GM10248 (cell line): ENCODE results near the gene CFDP1.
"Not testable (repeated sequence)": the region's sequence is repeated elsewhere in the genome, so short reads cannot be mapped to it uniquely, and the experiment has no call there.

ENCODE experiments used
- CTCF ChIA-PET: fragments of 300-600 bp; sonication (Branson Sonifier 250); formaldehyde crosslinking; extraction: SDS; loops from one replicate; lab custom pipeline; 2021; ENCODE audit warnings: antibody characterized with exemption; lab: Yijun Ruan, JAX
- POLR2A ChIA-PET: fragments of 350-650 bp; sonication (Branson Sonifier 250); formaldehyde crosslinking; extraction: SDS; loops from one replicate; lab custom pipeline; 2020; ENCODE audit warnings: antibody characterized with exemption; lab: Yijun Ruan, JAX
- DNase-seq: peaks from one replicate; pipeline ENCODE4 v3.0.0; 2012; ENCODE audit errors: extremely low spot score
- TF ChIP-seq, protein P1 (sequence below): IDR thresholded peaks from 2 replicates; pipeline ENCODE4 v1.5.1; 2012; ENCODE audit warnings: mild to moderate bottlenecking, low read depth; ENCODE audit errors: extremely low read depth, missing control alignments, control extremely low read depth

The CFDP1 gene

DNA sequence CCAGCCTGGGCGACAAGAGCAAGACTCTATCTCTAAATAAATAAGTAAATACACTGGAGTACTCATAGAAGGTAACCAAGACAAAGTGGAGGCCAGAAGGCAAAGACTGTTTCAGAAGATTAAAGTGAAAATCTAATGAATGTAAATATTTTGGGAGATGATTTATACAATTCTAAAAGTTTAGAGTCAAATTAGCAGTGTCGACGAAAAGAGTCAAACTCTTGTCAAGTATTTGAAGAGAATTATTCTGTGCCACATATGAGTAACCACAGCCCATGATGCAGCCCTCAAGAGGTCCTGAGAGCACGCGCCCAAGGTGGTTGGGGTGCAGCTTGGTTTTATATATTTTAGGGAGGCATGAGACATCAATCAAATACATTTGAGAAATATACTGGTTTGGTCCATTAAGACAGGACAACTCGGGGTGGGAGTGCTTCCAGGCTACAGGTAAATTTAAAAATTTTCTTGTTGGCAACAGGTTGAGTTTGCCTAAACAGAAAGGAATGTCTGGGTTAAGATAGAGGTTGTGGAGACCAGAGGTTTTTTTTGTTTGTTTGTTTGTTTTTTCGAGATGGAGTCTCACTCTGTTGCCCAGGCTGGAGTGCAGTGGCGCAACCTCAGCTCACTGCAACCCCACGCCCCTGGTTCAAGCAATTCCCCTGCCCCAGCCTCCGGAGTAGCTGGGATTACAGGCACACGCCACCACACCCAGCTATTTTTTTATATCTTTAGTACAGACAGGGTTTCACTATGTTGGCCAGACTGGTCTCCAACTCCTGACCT, 3.5 kb downstream of the CFDP1 start:
- no peak for DNase-seq
- ChIA-PET POLR2A (no interaction called here), CTCF (no interaction called here)
- TF ChIP-seq, protein P1, sequence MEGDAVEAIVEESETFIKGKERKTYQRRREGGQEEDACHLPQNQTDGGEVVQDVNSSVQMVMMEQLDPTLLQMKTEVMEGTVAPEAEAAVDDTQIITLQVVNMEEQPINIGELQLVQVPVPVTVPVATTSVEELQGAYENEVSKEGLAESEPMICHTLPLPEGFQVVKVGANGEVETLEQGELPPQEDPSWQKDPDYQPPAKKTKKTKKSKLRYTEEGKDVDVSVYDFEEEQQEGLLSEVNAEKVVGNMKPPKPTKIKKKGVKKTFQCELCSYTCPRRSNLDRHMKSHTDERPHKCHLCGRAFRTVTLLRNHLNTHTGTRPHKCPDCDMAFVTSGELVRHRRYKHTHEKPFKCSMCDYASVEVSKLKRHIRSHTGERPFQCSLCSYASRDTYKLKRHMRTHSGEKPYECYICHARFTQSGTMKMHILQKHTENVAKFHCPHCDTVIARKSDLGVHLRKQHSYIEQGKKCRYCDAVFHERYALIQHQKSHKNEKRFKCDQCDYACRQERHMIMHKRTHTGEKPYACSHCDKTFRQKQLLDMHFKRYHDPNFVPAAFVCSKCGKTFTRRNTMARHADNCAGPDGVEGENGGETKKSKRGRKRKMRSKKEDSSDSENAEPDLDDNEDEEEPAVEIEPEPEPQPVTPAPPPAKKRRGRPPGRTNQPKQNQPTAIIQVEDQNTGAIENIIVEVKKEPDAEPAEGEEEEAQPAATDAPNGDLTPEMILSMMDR = no peak

- POLR2A ChIA-PET, DNase-seq, CTCF ChIA-PET: not testable (repeated sequence)
Observed at GRCh38 chr16:75426524-75426923, 6.8 kb downstream of the CFDP1 start.

- DNase-seq = not testable (repeated sequence)
- CTCF ChIA-PET = interaction anchor here (1.1 kb wide), 1 partner anchor 225 kb away, joined by 3 read pairs; no protein-coding TSS in a partner anchor
Observed at GRCh38 chr16:75424105-75424762, 9.1 kb downstream of the CFDP1 start.

GRCh38 chr16:75423723-75424104, 9.6 kb downstream of the CFDP1 start:
- TF ChIP-seq, protein P1 = no peak
- ChIA-PET POLR2A (no interaction called here), CTCF (interaction anchor here (1.1 kb wide), 1 partner anchor 224 kb away, joined by 3 read pairs; no protein-coding TSS in a partner anchor)

More at GRCh38 chr16:75424105-75424762, 9.1 kb downstream of the CFDP1 start:
- POLR2A ChIA-PET = not testable (repeated sequence)

DNA sequence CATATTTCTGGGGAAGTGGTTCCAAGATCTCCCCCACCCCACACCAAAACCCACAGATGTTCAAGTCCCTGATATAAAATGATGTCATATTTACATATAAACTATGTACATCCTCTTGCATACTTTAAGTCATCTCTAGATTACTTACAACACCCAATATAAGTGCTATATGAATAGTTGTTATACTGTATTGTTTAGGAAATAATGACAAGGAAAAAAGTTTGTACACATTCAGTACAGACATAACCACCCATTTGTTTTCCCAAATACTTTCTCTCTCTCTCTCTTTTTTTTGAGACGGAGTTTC, 11.5 kb downstream of the CFDP1 start:
- POLR2A ChIA-PET = no interaction called here
- CTCF ChIA-PET = interaction anchor here (0.9 to 1.7 kb wide), 5 partner anchors 9 to 222 kb away, joined by 3 to 6 read pairs (median 3); partner anchors contain the start of gene CFDP1

More at GRCh38 chr16:75423723-75424104, 9.6 kb downstream of the CFDP1 start:
- DNase-seq = no peak

DNA sequence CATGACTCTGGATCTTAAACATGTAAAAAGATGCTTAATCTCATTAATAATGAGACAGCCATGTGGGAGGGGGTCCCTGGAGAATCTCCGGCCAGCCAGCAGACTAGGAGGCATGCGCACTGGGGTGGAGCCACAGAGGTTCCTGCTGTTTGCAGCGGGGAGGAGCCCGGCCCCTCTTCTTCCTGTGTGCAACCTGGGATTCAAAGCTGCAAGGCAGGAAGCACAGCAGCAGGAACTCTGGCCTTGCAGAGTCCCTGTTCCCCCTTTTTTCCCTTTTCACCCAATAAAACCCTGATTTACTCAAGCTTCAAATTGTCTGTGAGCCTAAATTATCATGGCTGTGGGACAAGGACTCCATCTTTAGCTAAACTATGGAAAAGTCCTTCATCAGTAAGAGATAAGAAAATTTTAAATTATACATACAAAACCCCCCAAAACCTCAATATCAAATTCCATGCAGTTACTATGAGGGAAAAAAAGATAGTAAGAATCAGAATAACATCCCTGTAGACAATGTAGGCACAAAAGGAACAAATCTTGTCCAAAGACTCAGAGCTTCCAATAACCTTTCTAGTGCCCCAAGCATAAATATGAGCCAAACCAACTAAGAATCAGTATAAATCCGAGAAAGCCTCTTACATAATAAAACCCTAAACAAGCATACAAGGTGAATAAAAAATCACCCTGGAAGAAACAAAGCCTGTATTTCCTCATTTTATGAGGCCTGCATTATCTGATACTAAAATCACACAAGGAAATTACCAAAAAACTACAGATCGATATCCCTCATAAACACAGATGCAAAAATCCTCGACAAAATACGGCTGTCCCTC, 12.1 kb downstream of the CFDP1 start:
- DNase-seq = no peak
- POLR2A ChIA-PET = no interaction called here
- CTCF ChIA-PET = interaction anchor here (0.8 to 1.7 kb wide), 12 partner anchors 9 to 222 kb away, joined by 3 to 6 read pairs (median 3); partner anchors contain the start of gene CFDP1
- TF ChIP-seq, protein P1 = no peak

More for the DNA sequence above, 11.5 kb downstream of the CFDP1 start:
- DNase-seq = no peak
- TF ChIP-seq, protein P1 = no peak

GRCh38 chr16:75416904-75417565, 16.3 kb downstream of the CFDP1 start:
- CTCF ChIA-PET = interaction anchor here (0.9 to 3.4 kb wide), 4 partner anchors 14 to 218 kb away, joined by 3 to 18 read pairs (median 10); no protein-coding TSS in a partner anchor
- POLR2A ChIA-PET = no interaction called here
- TF ChIP-seq, protein P1 = no peak

More at GRCh38 chr16:75416904-75417565, 16.3 kb downstream of the CFDP1 start:
- no peak for DNase-seq
